Loucy (cell line): ENCODE measurements around the gene SETBP1.

Experiments
- CTCF ChIP-seq: fragments of 200-600 bp; sonication (generic); conservative IDR thresholded peaks from 2 replicates; pipeline ENCODE4 v1.5.1; 2014; ENCODE audit warnings: mild to moderate bottlenecking, antibody characterized with exemption, low read length
- EZH2phosphoT487 ChIP-seq: fragments of 200-600 bp; IDR thresholded peaks from 2 replicates; pipeline ENCODE4 v1.6.1; 2018; ENCODE audit warnings: antibody characterized with exemption, mild to moderate bottlenecking, moderate library complexity, borderline replicate concordance

GRCh38 chr18:44697315-44697714, 16.6 kb downstream of the SETBP1 start:
- TF ChIP-seq CTCF (no peak), EZH2phosphoT487 (no peak)
